Endothelial cell of umbilical vein (primary cell): ENCODE results near the gene FOXO1. TPM values are rescaled to one million over a fixed set of nuclear protein-coding genes. Genes with fewer than 3 reads are reported as not detected.

Source experiments
- BruUV-seq: library from RNA; stranded (reverse); fragments of 400-500 nt; replicated peaks from 2 replicates; lab custom pipeline; 2021; lab: Mats Ljungman, UMichigan
- CTCF ChIA-PET: fragments of 300-600, 350-600 bp; sonication (Branson Sonifier 250); formaldehyde crosslinking; loops from one replicate; lab custom pipeline; 2021; ENCODE audit warnings: antibody characterized with exemption, inconsistent platforms; lab: Charles Lee
- POLR2A ChIA-PET: fragments of 300-600, 350-600 bp; sonication (Branson Sonifier 250); formaldehyde crosslinking; loops from one replicate; lab custom pipeline; 2021; ENCODE audit warnings: antibody characterized with exemption, inconsistent platforms; lab: Charles Lee
- DNase-seq: peaks from one replicate; pipeline ENCODE4 v3.0.0-alpha.2; 2011; ENCODE audit warnings: low read depth, low spot score
- FAIRE-seq: peaks from 2 replicates; lab custom pipeline; 2011; peaks lifted over from hg19 to GRCh38; lab: Jason Lieb, UNC
- H2AFZ ChIP-seq: 2 replicates; pipeline ENCODE4 v1.6.0; 2012; ENCODE audit warnings: low read depth, low read length, control low read depth, inconsistent platforms
- H3K27ac ChIP-seq: 2 replicates; pipeline ENCODE4 v1.5.1; 2011; ENCODE audit warnings: low read depth, mild to moderate bottlenecking, control low read depth, low read length, moderate library complexity; ENCODE audit not compliant: insufficient read depth
- H3K27me3 ChIP-seq, 2 experiments: 2 replicates each; pipeline versions ENCODE4 v1.6.0 to v1.6.1; 2011; ENCODE audit warnings: low read length in 2 of 2, mixed read lengths in 1 of 2; ENCODE audit not compliant: control insufficient read depth in 2 of 2, insufficient read depth in 2 of 2
- H3K36me3 ChIP-seq, 2 experiments: 2 replicates in 1 of 2; 3 replicates in 1 of 2; pipeline ENCODE4 v1.5.1; 2011; ENCODE audit warnings: low read length in 2 of 2, mild to moderate bottlenecking in 1 of 2, moderate library complexity in 1 of 2; ENCODE audit not compliant: control insufficient read depth in 2 of 2, insufficient read depth in 2 of 2; ENCODE audit errors: extremely low read depth in 1 of 2
- H3K4me1 ChIP-seq: 3 replicates; pipeline ENCODE4 v1.5.1; 2011; ENCODE audit warnings: mild to moderate bottlenecking, low read length; ENCODE audit not compliant: control insufficient read depth, insufficient read depth; ENCODE audit errors: extremely low read depth
- H3K4me2 ChIP-seq: 2 replicates; pipeline ENCODE4 v1.6.1; 2011; ENCODE audit warnings: low read length, control low read depth, mixed read lengths; ENCODE audit not compliant: insufficient read depth
- H3K4me3 ChIP-seq, 3 experiments: fragments of 200-600 bp in 1 of 3; sonication (generic), shearing (Covaris generic) in 1 of 3; replicated peaks in 1 of 3; 2 replicates each; pipeline ENCODE4 v1.5.1; 2011 to 2016; ENCODE audit warnings: control low read depth in 3 of 3, low read length in 3 of 3, mild to moderate bottlenecking in 2 of 3, inconsistent platforms in 1 of 3, low read depth in 1 of 3, moderate library complexity in 1 of 3; ENCODE audit not compliant: insufficient read depth in 1 of 3
- H3K79me2 ChIP-seq: 2 replicates; pipeline ENCODE4 v1.6.0; 2012; ENCODE audit warnings: low read length, inconsistent platforms; ENCODE audit not compliant: control insufficient read depth, insufficient read depth
- H3K9ac ChIP-seq: replicated peaks from 2 replicates; pipeline ENCODE3; 2011; ENCODE audit warnings: low read length, control low read depth; ENCODE audit not compliant: insufficient read depth; ENCODE audit errors: extremely low read depth
- H3K9me1 ChIP-seq: replicated peaks from 3 replicates; pipeline ENCODE4 v1.6.0; 2011; ENCODE audit warnings: mild to moderate bottlenecking, low read length; ENCODE audit not compliant: control insufficient read depth, insufficient read depth; ENCODE audit errors: extremely low read depth
- H3K9me3 ChIP-seq: replicated peaks from 2 replicates; pipeline ENCODE4 v1.5.1; 2012; ENCODE audit warnings: low read length, inconsistent platforms; ENCODE audit not compliant: control insufficient read depth, insufficient read depth
- H4K20me1 ChIP-seq: replicated peaks from 2 replicates; pipeline ENCODE3; 2011; ENCODE audit warnings: mild to moderate bottlenecking, low read length; ENCODE audit not compliant: control insufficient read depth, insufficient read depth; ENCODE audit errors: extremely low read depth
- EZH2 ChIP-seq: IDR thresholded peaks from 2 replicates; pipeline ENCODE4 v1.6.1; 2012; ENCODE audit warnings: borderline replicate concordance, low read depth, mild to moderate bottlenecking, moderate library complexity, low read length, inconsistent platforms; ENCODE audit not compliant: severe bottlenecking
- GATA2 ChIP-seq: IDR thresholded peaks from 2 replicates; pipeline ENCODE4 v1.7.0; 2011; ENCODE audit warnings: low read depth, mild to moderate bottlenecking, moderate library complexity, mixed read lengths, low read length; ENCODE audit not compliant: insufficient read length, insufficient read depth
- JUN ChIP-seq: IDR thresholded peaks from 2 replicates; pipeline ENCODE4 v1.6.1; 2011; ENCODE audit warnings: borderline replicate concordance, low read depth; ENCODE audit not compliant: insufficient read length, insufficient read depth
- MYC ChIP-seq: IDR thresholded peaks from one replicate; pipeline ENCODE4 v1.6.1; 2011; ENCODE audit warnings: mild to moderate bottlenecking, low read depth, low read length
- POLR2A ChIP-seq: IDR thresholded peaks from 2 replicates; pipeline ENCODE4 v1.6.1; 2012; ENCODE audit warnings: low read depth, mild to moderate bottlenecking, control low read depth, low read length
- POLR2AphosphoS5 ChIP-seq: IDR thresholded peaks from 2 replicates; pipeline ENCODE4 v1.6.1; 2012; ENCODE audit warnings: low read depth, mild to moderate bottlenecking, control low read depth, low read length, moderate library complexity; ENCODE audit not compliant: insufficient read depth
- dilution Hi-C: fragments of 300-500 bp; cut with MboI; formaldehyde crosslinking; loops from one replicate; pipeline ENCODE4 v1.15.0; 2019; ENCODE audit warnings: low sequenced_read_pairs; ENCODE audit not compliant: extremely low pct_ligation_motif_present
- intact Hi-C: fragments of 100-400 bp; cut with micrococcal nuclease; formaldehyde crosslinking; loops from one replicate; pipeline ENCODE4 v1.10.0; 2022
- polyA plus RNA-seq, 4 experiments: library from polyadenylated mRNA; depleted of rRNA in 3 of 4; stranded (reverse) in 3 of 4; unstranded in 1 of 4; fragments of >200 nt; gene quantifications; 2 replicates each; pipeline versions ENCODE4 v1.2.1 to v1.2.3, GENCODE V29; 2011 to 2012; ENCODE audit warnings: missing spikeins in 1 of 4
- total RNA-seq: library from RNA; stranded (reverse); gene quantifications from 2 replicates; pipeline ENCODE4 v1.2.3, GENCODE V29; 2021
- TF ChIP-seq, protein P1 (sequence below): IDR thresholded peaks from 2 replicates; pipeline ENCODE4 v1.6.1; 2011; ENCODE audit not compliant: insufficient read depth, insufficient read length

FOXO1 gene
- total and polyA plus RNA-seq, 2 donors (not counting 3 experiments of a cell fraction or from before 2014, with no cell fraction given): 44.7 to 48.5 TPM

DNA sequence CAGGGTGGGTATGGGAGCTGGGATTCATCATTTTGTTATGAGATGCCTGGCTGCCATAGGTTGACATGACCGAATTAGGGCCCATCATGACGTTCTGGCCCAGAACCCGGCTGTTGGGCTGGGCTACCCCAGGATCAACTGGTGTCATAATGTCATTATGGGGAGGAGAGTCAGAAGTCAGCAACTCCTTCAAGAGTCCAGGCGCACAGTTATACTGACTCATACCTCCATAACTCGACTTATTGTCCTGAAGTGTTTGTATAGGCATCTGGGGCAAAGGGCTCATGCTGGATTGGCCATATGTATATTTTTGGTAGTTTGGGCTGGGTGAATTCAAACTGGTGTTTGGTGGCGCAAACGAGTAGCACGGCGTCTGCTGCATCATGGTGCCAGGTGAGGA is 106.5 kb downstream of the FOXO1 start:
- peaks cover 10 to 17% of the 10 kb centered on the region in 2 experiments for H3K36me3 ChIP-seq
- intact Hi-C loops (loop anchor here (2.0 to 10.0 kb wide), 5 partner anchors 105 to 778 kb away; no protein-coding TSS in a partner anchor), dilution Hi-C loops (no loop called here)
- TF ChIP-seq GATA2 (no peak), EZH2 (no peak), MYC (no peak), JUN (no peak)
- TF ChIP-seq, protein P1, sequence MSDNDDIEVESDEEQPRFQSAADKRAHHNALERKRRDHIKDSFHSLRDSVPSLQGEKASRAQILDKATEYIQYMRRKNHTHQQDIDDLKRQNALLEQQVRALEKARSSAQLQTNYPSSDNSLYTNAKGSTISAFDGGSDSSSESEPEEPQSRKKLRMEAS: no peak
- no peaks in the 10 kb centered on the region for H3K9me3 ChIP-seq
- BruUV-seq: no TSS peak
- ChIA-PET CTCF (interaction anchor here (1.9 kb wide), 1 partner anchor 19 kb away, joined by 9 read pairs; no protein-coding TSS in a partner anchor), POLR2A (no interaction called here)
- peaks cover 69% of the 10 kb centered on the region for H3K4me1 ChIP-seq
- no peak overlapping the region for H3K9ac ChIP-seq
- H2AFZ ChIP-seq: no peak overlapping the region
- no peaks in the 10 kb centered on the region for H3K27me3 ChIP-seq
- H3K79me2 ChIP-seq: peaks cover 73% of the 10 kb centered on the region
- FAIRE-seq (no peak), DNase-seq (no peak)
- H4K20me1 ChIP-seq: no peaks in the 10 kb centered on the region
- H3K4me3 ChIP-seq: no peak overlapping the region
- H3K9me1 ChIP-seq: no peaks in the 10 kb centered on the region
- H3K27ac ChIP-seq: peak overlapping the region; percentile 61
- no peak overlapping the region for H3K4me2 ChIP-seq

DNA sequence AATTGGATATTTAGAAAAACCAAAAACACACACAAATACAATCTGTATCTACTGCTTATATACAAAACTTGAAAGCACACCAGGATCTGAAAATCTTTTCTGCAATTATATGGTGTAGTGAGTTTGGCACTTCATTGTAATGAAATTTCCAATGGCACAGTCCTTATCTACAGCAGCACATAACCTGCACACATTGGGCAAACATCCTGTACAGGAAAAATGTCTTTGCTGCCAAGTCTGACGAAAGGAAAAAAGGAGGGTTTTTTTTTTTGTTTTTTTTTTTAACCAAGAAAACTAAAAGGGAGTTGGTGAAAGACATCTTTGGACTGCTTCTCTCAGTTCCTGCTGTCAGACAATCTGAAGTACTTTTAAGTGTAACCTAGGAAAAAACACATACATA is 107.8 kb downstream of the FOXO1 start:
- intact Hi-C loops: loop anchor here (1.0 to 10.0 kb wide), 10 partner anchors 18 to 776 kb away; no protein-coding TSS in a partner anchor
- ChIA-PET CTCF (interaction anchor here (1.0 to 2.0 kb wide), 6 partner anchors 9 to 107 kb away, joined by 3 to 10 read pairs (median 3); no protein-coding TSS in a partner anchor), POLR2A (interaction anchor here (0.8 kb wide), 1 partner anchor 106 kb away, joined by 3 read pairs; no protein-coding TSS in a partner anchor)
- peaks cover 56% of the 10 kb centered on the region for H3K4me1 ChIP-seq
- peak overlapping the region; percentile 61 for H3K27ac ChIP-seq
- FAIRE-seq: peak; percentile 92
- TF ChIP-seq JUN: peak; percentile 64
- TF ChIP-seq GATA2: peak; percentile 87
- TF ChIP-seq, protein P1: no peak
- TF ChIP-seq POLR2AphosphoS5: peak; percentile 65
- TF ChIP-seq EZH2: no peak
- TF ChIP-seq POLR2A: peak; percentile 35
- no peaks in the 10 kb centered on the region for H3K9me1 ChIP-seq
- no peaks in the 10 kb centered on the region for H4K20me1 ChIP-seq
- DNase-seq: peak; percentile 95
- dilution Hi-C loops: no loop called here
- H3K9me3 ChIP-seq: no peaks in the 10 kb centered on the region
- H3K27me3 ChIP-seq: no peaks in the 10 kb centered on the region
- peak overlapping the region; percentile 61 for H3K4me2 ChIP-seq
- H3K36me3 ChIP-seq: peaks cover 10 to 20% of the 10 kb centered on the region in 2 experiments
- peak overlapping the region; percentile 64 for H3K9ac ChIP-seq
- no TSS peak for BruUV-seq
- H3K79me2 ChIP-seq: peaks cover 69% of the 10 kb centered on the region
- H2AFZ ChIP-seq: no peak overlapping the region
- peak overlapping the region in 1 of 3 experiments; percentile 1 for H3K4me3 ChIP-seq
